HG03520 (cell line): Measurements from ENCODE around the gene CAB39.

Experiments used
- ATAC-seq: cut with Tn5 transposase; IDR thresholded peaks from one replicate; pipeline ENCODE4 v1.9.1; 2021; ENCODE audit warnings: mild to moderate bottlenecking, moderate library complexity; ENCODE audit not compliant: unreplicated experiment

CAB39 gene

GRCh38 chr2:230779126-230779525 lies 66.5 kb downstream of the CAB39 start:
- ATAC-seq = peak; percentile 11

GRCh38 chr2:230779607-230780006 lies 67.0 kb downstream of the CAB39 start:
- no peak for ATAC-seq

GRCh38 chr2:230781130-230781797 lies 68.6 kb downstream of the CAB39 start:
- ATAC-seq = no peak

- ATAC-seq = no peak
Measured at GRCh38 chr2:230783101-230783500, 70.5 kb downstream of the CAB39 start.

- no peak for ATAC-seq
Measured at GRCh38 chr2:230784795-230785194, 72.2 kb downstream of the CAB39 start.

GRCh38 chr2:230785346-230785745 lies 72.7 kb downstream of the CAB39 start:
- no peak for ATAC-seq

GRCh38 chr2:230787101-230787500 lies 74.5 kb downstream of the CAB39 start:
- ATAC-seq = no peak

GRCh38 chr2:230788554-230789175 lies 76.0 kb downstream of the CAB39 start:
- no peak for ATAC-seq

- ATAC-seq = no peak
Measured at GRCh38 chr2:230790981-230791380, 78.3 kb downstream of the CAB39 start.

GRCh38 chr2:230793572-230794359 lies 81.1 kb downstream of the CAB39 start:
- ATAC-seq = peak; percentile 72

- ATAC-seq = no peak
Measured at GRCh38 chr2:230794497-230794896, 81.9 kb downstream of the CAB39 start.

GRCh38 chr2:230795856-230796255 lies 83.2 kb downstream of the CAB39 start:
- ATAC-seq = no peak

- no peak for ATAC-seq
Measured at GRCh38 chr2:230796280-230796862, 83.7 kb downstream of the CAB39 start.

- ATAC-seq = no peak
Measured at GRCh38 chr2:230797515-230798495, 85.2 kb downstream of the CAB39 start.

- ATAC-seq = no peak
Measured at GRCh38 chr2:230798769-230799399, 86.2 kb downstream of the CAB39 start.

GRCh38 chr2:230805353-230806017 lies 92.8 kb downstream of the CAB39 start:
- no peak for ATAC-seq

- no peak for ATAC-seq
Measured at GRCh38 chr2:230807729-230808128, 95.1 kb downstream of the CAB39 start.

GRCh38 chr2:230809015-230809414 lies 96.4 kb downstream of the CAB39 start:
- no peak for ATAC-seq

- ATAC-seq = no peak
Measured at GRCh38 chr2:230809677-230810251, 97.1 kb downstream of the CAB39 start.
